GM20431 (cell line): Measurements from ENCODE around the gene RBM38.

ENCODE experiments used
- in situ Hi-C: fragments of 300-500 bp; cut with MseI, MboI; formaldehyde crosslinking; loops from one replicate; pipeline ENCODE4 v1.15.0; 2020; ENCODE audit warnings: low sequenced_read_pairs; ENCODE audit not compliant: unreplicated experiment

Gene RBM38

DNA sequence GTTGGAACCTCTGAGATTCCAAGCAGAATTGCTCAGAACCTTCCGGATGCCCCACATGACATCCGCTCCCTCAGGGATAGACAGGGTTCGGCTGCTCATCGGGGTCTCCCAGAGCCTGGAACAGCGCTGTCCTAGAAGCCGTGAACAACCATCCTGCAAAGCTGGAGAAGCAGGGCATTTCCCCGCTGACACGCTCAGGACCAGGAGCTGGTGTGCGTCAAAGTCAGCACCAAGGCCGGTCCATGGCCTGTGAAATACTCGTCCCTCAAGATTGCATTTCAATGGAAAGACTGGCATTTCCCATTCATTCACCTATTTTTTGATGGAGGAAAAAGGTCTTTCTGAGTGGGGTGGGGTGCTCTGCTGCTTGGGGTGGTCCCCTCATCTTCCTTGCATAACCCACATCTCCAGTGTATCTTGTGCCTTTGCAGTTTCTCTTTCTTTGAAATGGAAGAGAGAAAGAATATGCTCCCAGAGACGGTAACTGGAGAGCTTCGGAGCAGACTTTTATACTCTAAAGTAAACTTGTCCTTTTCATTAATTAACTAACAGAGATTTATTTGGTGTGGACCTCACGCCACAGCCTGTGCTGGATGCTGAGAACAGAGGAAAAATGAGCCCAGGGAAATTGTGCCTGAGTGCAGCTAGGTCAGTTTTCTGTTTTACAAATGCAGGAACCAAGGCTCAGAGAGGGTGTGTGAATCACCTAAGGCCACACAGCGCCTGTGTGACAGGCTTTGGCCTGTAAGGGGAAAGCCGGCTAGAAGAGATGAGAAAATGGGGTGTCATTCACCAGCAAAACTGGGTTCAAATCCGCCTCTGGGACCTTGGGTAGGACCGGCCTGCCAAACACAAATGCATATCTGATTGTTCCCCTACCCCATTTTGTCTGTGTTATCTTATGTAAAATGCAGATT, 52.4 kb downstream of the RBM38 start:
- in situ Hi-C loops = no loop called here

DNA sequence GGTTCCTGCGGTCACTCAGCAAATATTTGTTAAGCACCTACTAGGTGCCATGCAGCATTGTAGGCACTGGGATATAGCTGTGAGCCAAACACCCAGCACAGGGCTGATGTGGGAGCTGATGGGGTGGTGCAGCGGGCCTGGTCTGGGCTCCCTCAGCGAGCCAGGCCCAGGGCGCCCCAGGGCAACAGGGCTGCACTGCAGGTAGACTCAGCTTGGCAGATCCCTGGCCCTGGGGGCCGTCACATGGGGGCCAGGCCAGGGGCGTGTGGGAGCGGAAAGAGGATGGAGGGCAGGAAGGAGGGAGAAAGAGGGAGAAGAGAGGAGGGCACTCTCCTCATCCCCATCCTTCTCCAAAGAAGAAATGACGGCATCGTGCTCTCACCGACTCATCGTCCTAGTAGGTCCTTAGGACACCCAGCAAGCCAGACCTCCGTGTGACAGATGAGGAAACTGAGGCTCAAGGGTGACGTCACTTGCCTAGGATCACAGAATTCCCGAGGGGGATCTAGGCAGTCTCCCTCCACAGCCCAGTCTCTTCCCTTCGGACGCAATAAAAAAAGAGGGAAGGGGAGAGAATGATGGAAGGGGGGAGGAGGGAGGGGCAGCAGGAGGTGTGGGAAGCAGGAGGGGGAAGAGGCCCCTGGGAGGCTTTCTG, 53.3 kb downstream of the RBM38 start:
- in situ Hi-C loops = no loop called here

DNA sequence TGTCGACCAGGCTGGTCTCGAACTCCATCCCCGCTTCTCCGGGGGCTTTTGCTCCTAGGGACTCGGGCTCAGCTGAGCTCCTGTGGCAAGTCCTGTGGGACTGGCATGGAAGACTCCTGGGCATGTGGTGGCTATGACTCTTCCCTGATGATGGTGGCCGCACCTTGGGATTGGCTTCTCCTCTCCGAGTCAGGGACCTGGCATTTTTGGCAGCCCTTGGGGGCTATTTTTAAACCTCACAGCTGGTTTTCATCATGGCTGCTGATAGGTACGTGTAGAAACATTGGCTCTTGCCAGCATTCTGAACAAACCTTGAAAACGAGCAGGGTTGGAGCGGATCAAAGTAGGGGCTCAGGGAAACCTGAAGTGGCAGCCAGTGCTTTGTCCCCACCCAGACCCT, 54.1 kb downstream of the RBM38 start:
- in situ Hi-C loops = no loop called here

- in situ Hi-C loops = no loop called here
Observed at GRCh38 chr20:57445774-57446173, 54.6 kb downstream of the RBM38 start.

GRCh38 chr20:57448764-57449354, 57.7 kb downstream of the RBM38 start:
- in situ Hi-C loops = no loop called here

- in situ Hi-C loops = no loop called here
Observed at GRCh38 chr20:57449398-57450354, 58.5 kb downstream of the RBM38 start.

DNA sequence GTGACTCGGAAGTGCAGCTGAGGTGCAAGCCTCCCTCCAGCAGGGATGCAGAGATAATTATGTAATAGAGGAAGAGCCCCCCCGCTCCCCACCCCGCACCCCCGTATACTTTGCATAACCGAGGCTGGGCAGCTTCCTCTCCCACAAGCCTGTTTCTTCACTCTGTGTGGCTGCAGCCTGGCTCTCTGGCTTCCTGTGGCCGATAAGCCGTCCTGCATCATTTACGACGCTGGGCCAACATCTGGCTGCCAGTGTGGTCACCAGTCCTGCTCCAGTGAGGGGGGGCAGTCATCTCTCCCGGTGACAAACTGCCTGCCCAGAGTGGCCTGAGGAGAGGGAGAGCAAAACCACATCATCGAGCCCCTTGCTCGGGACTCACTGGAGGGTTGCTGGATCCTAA, 59.2 kb downstream of the RBM38 start:
- in situ Hi-C loops = no loop called here

DNA sequence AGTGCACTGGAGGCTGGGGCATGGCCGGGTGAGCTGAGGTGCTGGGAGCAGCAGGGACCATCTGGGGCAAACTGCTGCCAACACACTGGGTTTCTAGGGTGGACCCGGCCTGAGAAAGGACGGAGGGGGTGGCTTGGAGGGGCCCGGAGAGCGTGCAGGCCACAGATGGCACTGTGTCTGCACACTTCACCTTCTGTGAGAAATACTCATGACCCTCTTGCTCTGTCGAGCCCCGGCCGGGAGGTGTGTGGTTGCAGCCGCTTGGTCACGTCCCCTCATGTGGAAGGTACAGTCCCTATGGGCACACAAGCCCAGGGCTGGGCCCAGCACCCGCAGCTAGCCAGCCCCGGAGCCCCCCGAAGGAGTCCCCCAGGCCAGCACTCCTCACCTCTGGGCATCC, 59.7 kb downstream of the RBM38 start:
- in situ Hi-C loops = no loop called here

GRCh38 chr20:57451431-57451794, 60.2 kb downstream of the RBM38 start:
- in situ Hi-C loops = no loop called here

- in situ Hi-C loops = no loop called here
Observed at GRCh38 chr20:57451795-57452661, 60.8 kb downstream of the RBM38 start.

DNA sequence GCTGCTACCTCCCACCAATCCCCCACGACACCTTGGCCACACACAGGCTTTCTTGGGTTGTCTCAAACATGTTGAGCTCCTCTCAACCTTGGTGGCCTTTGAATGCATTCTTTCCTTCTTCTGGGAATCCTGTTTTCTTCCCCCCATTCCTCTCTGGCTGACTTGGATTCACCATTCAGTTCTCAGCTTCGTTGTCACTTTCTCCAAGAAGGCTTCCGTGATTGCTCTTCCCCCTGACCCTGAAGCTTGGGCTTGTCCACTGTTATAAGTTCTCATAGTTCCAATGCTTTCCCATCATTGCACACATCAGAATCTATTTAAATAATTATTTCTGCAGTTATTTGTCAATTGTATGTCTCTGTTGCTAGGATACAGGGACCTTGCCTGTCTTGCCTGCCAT, 64.2 kb downstream of the RBM38 start:
- in situ Hi-C loops = no loop called here

DNA sequence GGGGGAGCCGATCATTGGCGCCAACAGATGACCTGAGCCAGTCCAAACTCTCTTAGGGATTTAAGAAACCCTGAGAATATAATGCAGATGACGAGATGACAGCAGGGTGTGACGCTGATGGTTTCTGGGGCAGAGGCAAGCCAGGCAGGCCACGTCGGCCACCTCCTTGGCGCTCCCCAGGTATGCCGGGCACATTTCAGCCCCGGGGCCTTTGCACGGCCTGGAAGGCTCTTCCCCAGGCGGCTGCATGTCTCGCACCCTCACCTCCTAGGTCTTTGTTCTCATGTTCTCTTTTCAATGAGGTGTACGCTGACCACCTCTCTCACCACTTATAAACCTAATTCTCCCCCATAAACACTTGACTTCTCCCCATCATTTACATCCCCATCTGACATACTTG, 64.9 kb downstream of the RBM38 start:
- in situ Hi-C loops = no loop called here

DNA sequence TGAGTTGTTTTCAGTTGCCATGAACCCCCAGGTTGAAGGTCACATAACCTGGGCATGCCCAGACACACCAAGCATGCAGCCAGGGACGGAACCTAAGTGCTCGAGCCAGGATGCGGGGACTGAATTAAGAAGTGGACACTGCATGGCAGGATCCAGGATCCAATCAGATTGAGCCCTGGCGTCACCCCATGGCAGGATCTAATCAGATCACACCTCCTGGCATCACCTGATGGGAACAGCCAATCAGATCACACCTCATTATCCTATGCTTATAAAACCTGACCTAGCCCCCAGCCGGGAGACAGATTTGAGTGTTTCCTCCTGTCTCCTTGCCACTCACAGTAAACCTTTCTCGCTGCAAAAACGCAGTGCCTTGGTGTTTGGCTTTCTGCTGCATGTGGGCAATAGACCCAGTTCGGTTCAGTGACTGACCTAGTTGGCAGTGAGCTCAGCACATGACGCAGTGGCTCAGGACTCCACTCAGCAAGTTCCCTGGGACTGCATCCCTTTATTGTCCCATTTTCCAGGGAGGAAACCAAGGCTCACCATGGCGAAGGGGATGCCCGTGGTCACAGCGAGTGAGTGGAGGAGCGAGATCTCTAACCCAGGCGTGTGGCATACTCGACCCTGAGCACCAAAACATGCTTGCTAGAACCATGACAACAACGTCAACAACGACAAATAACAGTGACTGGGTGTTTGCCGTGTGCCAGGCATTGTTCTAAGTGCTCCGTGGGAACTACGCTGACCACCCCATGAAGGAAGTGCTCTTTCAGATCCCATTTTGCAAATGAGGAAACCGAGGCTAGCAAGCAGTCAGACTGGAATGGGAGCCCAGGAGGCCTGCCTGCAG, 66.3 kb downstream of the RBM38 start:
- in situ Hi-C loops = no loop called here

GRCh38 chr20:57458400-57459160, 67.4 kb downstream of the RBM38 start:
- in situ Hi-C loops = no loop called here
